Gastroesophageal sphincter (tissue), 4 donors: ENCODE measurements around the gene FYB2. TPM values are rescaled to one million over a fixed set of nuclear protein-coding genes. Genes with fewer than 3 reads are reported as not detected.
A peak's percentile ranks its signal among the peaks of the same experiment; 100 is the strongest.

Experiments used
- ATAC-seq: fragments of 150-250 bp; one replicate; pipeline ENCODE4 v1.9.1; 2016; ENCODE audit warnings: mild to moderate bottlenecking, moderate library complexity
- H3K27ac ChIP-seq, 4 donors: fragments of 200-600 bp; sonication (generic) in 3 of 4; 1 replicate in 3 of 4; 2 replicates in 1 of 4; pipeline ENCODE4 v1.5.1; 2016 to 2019
- H3K27me3 ChIP-seq: fragments of 200-600 bp; sonication (generic); one replicate; pipeline ENCODE4 v1.5.1; 2019
- H3K36me3 ChIP-seq, 2 donors: fragments of 200-600 bp; sonication (generic); one replicate each; pipeline ENCODE4 v1.5.1; 2019; ENCODE audit warnings: control low read depth in 1 of 2
- H3K4me1 ChIP-seq, 3 donors: fragments of 200-600 bp; sonication (generic); 1 replicate in 2 of 3; 2 replicates in 1 of 3; pipeline ENCODE4 v1.5.1; 2016 to 2019; ENCODE audit warnings: control low read depth in 2 of 3
- H3K4me3 ChIP-seq, 2 donors: fragments of 200-600 bp; sonication (generic); one replicate each; pipeline ENCODE4 v1.5.1; 2019; ENCODE audit warnings: mild to moderate bottlenecking in 1 of 2, moderate library complexity in 1 of 2
- H3K9me3 ChIP-seq, 3 donors: fragments of 200-600 bp; sonication (generic); one replicate each; pipeline ENCODE4 v1.5.1; 2017 to 2019; ENCODE audit warnings: control low read depth in 2 of 3
- CTCF ChIP-seq, 4 experiments: fragments of 200-600 bp in 2 of 4; fragments of 450-650 bp in 2 of 4; sonication (generic) in 1 of 4; IDR thresholded peaks; one replicate each; pipeline ENCODE4 v1.5.1; 2017 to 2019; ENCODE audit warnings: antibody characterized with exemption in 4 of 4, mild to moderate bottlenecking in 2 of 4, moderate library complexity in 2 of 4
- EP300 ChIP-seq: sonication (generic); formaldehyde crosslinking; IDR thresholded peaks from one replicate; pipeline ENCODE4 v1.6.1; 2017; ENCODE audit warnings: antibody characterized with exemption, mild to moderate bottlenecking
- POLR2A ChIP-seq, 2 donors: fragments of 450-650 bp; IDR thresholded peaks; one replicate each; pipeline ENCODE4 v1.6.1; 2017; ENCODE audit warnings: antibody characterized with exemption in 2 of 2, mild to moderate bottlenecking in 2 of 2, moderate library complexity in 1 of 2
- POLR2AphosphoS5 ChIP-seq: sonication (generic); formaldehyde crosslinking; IDR thresholded peaks from one replicate; pipeline ENCODE4 v1.6.1; 2017; ENCODE audit warnings: antibody characterized with exemption
- WGBS, 2 donors: methylation state at CpG; one replicate each; pipeline ENCODE4 v1.1.5; 2018; ENCODE audit warnings: low coverage in 1 of 2; 5-methylcytosine and 5-hydroxymethylcytosine counted together
- total RNA-seq, 4 donors: library from RNA; depleted of rRNA; stranded (reverse); fragments of >200 nt; gene quantifications; one replicate each; pipeline ENCODE4 v1.1.0, GENCODE V29; 2016

The FYB2 gene
- total RNA-seq, 4 donors from 2014 or later = 0.64 TPM; not detected in 3

- TF ChIP-seq POLR2AphosphoS5 (no peak), EP300 (no peak), POLR2A (IDR thresholded peaks at IDR 0.05) (no peak), CTCF (IDR thresholded peaks at IDR 0.05) (no peak)
- Histone ChIP-seq H3K36me3 (no peaks in the 10 kb centered on the region), H3K9me3 (no peaks in the 10 kb centered on the region), H3K4me1 (no peaks in the 10 kb centered on the region), H3K27ac (no peak overlapping the region), H3K27me3 (no peaks in the 10 kb centered on the region), H3K4me3 (no peak overlapping the region)
- no peak for ATAC-seq
- WGBS, 2 donors = 52 to 54% methylated on average over 1 of the region's 1 CpG
These were observed 100.0 kb downstream of the FYB2 start for GRCh38 chr1:56719171-56719570.

GRCh38 chr1:56715156-56715555, 104.0 kb downstream of the FYB2 start:
- TF ChIP-seq EP300 (no peak), POLR2A (IDR thresholded peaks at IDR 0.05) (no peak), POLR2AphosphoS5 (no peak), CTCF (IDR thresholded peaks at IDR 0.05) (no peak)
- no peak for ATAC-seq
- Histone ChIP-seq H3K27ac (no peak overlapping the region), H3K36me3 (no peaks in the 10 kb centered on the region), H3K9me3 (no peaks in the 10 kb centered on the region), H3K4me1 (peaks cover 0 to 21% (median 0%) of the 10 kb centered on the region in 3 donors), H3K27me3 (no peaks in the 10 kb centered on the region), H3K4me3 (no peak overlapping the region)
- 79 to 100% methylated on average over 1 of the region's 1 CpG for WGBS, 2 donors

GRCh38 chr1:56713112-56713511, 106.1 kb downstream of the FYB2 start:
- peaks cover 0 to 22% (median 0%) of the 10 kb centered on the region in 3 donors for H3K4me1 ChIP-seq
- no peak overlapping the region for H3K27ac ChIP-seq
- 37 to 50% methylated on average over 1 of the region's 1 CpG for WGBS, 2 donors
- H3K4me3 ChIP-seq = no peak overlapping the region
- no peaks in the 10 kb centered on the region for H3K9me3 ChIP-seq
- no peak for ATAC-seq
- H3K27me3 ChIP-seq = no peaks in the 10 kb centered on the region
- no peak for TF ChIP-seq POLR2AphosphoS5
- TF ChIP-seq EP300 = no peak
- H3K36me3 ChIP-seq = peaks cover 0 to 4% of the 10 kb centered on the region in 2 donors

- H3K36me3 ChIP-seq = peaks cover 0 to 13% of the 10 kb centered on the region in 2 donors
- no peaks in the 10 kb centered on the region for H3K27me3 ChIP-seq
- H3K4me3 ChIP-seq = no peak overlapping the region
- ATAC-seq = no peak
- H3K9me3 ChIP-seq = no peaks in the 10 kb centered on the region
- TF ChIP-seq POLR2AphosphoS5 = no peak
- TF ChIP-seq EP300 = no peak
- no peak for TF ChIP-seq CTCF (IDR thresholded peaks at IDR 0.05)
- TF ChIP-seq POLR2A (IDR thresholded peaks at IDR 0.05) = no peak
- peaks cover 0 to 22% (median 0%) of the 10 kb centered on the region in 3 donors for H3K4me1 ChIP-seq
- 43 to 67% methylated on average over 1 of the region's 1 CpG for WGBS, 2 donors
- no peak overlapping the region for H3K27ac ChIP-seq
These were observed 107.1 kb downstream of the FYB2 start for GRCh38 chr1:56712150-56712549.

- Histone ChIP-seq H3K27ac (no peak overlapping the region), H3K36me3 (peaks cover 0 to 25% of the 10 kb centered on the region in 2 donors), H3K4me3 (no peak overlapping the region), H3K4me1 (peaks cover 0 to 22% (median 0%) of the 10 kb centered on the region in 3 donors), H3K9me3 (no peaks in the 10 kb centered on the region), H3K27me3 (no peaks in the 10 kb centered on the region)
- ATAC-seq = no peak
- TF ChIP-seq POLR2AphosphoS5 (peak; percentile 16), CTCF (IDR thresholded peaks at IDR 0.05) (no peak)
These were observed 108.6 kb downstream of the FYB2 start for GRCh38 chr1:56710646-56711045.
